Cardiac fibroblast (primary cell): ENCODE results near the gene DARS1.
"Not testable (repeated sequence)": the region's sequence is repeated elsewhere in the genome, so short reads cannot be mapped to it uniquely, and the experiment has no call there.

ENCODE experiments used
- DNase-seq, 2 donors: peaks; one replicate each; pipeline versions ENCODE4 v3.0.0 to v3.0.0-alpha.2; 2010; ENCODE audit warnings: low read depth in 2 of 2
- H3K4me3 ChIP-seq, 2 donors: replicated peaks in 1 of 2; 1 replicate in 1 of 2; 2 replicates in 1 of 2; pipeline ENCODE4 v1.5.1; 2011; ENCODE audit warnings: low read depth in 2 of 2, low read length in 2 of 2, mild to moderate bottlenecking in 2 of 2, moderate library complexity in 1 of 2
- CTCF ChIP-seq: IDR thresholded peaks from one replicate; pipeline ENCODE4 v1.5.1; 2011; ENCODE audit warnings: low read depth, mild to moderate bottlenecking, low read length, inconsistent platforms

The DARS1 gene

DNA sequence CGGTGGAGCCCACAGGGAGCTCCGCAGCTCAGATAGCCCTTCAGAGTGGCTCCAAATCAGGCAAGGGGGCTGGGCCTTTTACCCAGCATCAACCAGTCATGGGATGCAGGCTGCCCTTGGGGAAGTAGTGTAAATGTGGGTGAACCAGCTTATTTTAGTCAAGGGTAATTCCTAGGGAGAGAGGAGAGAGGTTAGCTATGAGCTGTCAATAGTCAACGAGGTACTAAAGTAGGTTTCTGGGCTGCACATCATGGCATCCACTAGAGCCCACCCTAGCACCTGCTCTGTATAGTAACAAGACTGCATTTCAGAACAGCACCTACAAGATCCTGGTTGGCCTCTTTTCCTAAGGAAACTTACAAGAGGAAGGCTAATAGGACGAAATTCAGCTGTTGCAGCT lies 99.7 kb downstream of the DARS1 start:
- DNase-seq: no peak
- H3K4me3 ChIP-seq: no peak overlapping the region
- TF ChIP-seq CTCF: no peak

- DNase-seq: no peak
- TF ChIP-seq CTCF: no peak
- no peak overlapping the region for H3K4me3 ChIP-seq
Observed at GRCh38 chr2:135882415-135882814, 103.0 kb downstream of the DARS1 start.

- not testable (repeated sequence) for DNase-seq
- peak overlapping the region; percentile 71 to 78 for H3K4me3 ChIP-seq
Observed at GRCh38 chr2:135876770-135877169, 108.7 kb downstream of the DARS1 start.

- peak within 1 kb of the TSS; percentile 71 to 78 for H3K4me3 ChIP-seq
- DNase-seq: peak; percentile 99 to 100
Observed at GRCh38 chr2:135876066-135876711, 109.2 kb downstream of the DARS1 start, which contains the start of gene MCM6. Gene MCM6, minus strand, starts transcription at chr2:135876443. Its CDS starts 78 bp downstream, at chr2:135876365.

DNA sequence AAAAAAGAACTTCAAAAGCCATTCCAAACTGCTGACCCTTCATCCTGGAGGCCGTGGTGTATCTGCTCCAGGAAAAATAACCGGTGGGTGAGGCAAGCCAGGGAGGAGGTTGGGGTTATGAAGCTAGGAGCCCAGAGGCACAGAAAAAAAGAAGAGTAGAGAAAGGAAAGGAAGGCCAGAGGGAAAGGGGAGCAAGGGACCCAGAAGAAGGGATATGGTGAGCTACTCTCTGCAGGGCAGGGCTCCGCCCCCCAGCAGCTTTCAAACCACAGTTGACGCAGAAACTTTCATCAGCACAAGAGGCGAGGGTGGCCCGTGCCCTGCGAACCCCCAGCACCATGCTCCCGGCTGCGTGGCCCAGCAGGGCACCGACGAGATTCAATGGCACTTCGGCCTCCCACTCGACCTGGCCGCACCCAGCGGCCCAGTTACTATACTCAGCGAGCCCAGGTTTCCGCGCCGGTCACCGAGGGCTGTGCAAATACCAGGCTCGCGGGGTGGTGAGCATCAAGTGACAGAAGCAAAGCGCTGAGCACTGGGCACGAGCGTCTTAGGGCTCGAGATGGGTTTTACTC lies 109.8 kb downstream of the DARS1 start:
- peak; percentile 56 to 64 for DNase-seq
- TF ChIP-seq CTCF: no peak
- H3K4me3 ChIP-seq: peak overlapping the region; percentile 71 to 78

More at GRCh38 chr2:135876066-135876711, 109.2 kb downstream of the DARS1 start, which contains the start of gene MCM6:
- no peak for TF ChIP-seq CTCF

- H3K4me3 ChIP-seq: peak overlapping the region in 1 of 2 donors; percentile 71
- TF ChIP-seq CTCF: no peak
- no peak for DNase-seq
Observed at GRCh38 chr2:135874777-135875365, 110.6 kb downstream of the DARS1 start.

- DNase-seq: no peak
- H3K4me3 ChIP-seq: no peak overlapping the region
- no peak for TF ChIP-seq CTCF
Observed at GRCh38 chr2:135870571-135870970, 114.9 kb downstream of the DARS1 start.
